ENCODE data around the gene HIF3A.

DNA sequence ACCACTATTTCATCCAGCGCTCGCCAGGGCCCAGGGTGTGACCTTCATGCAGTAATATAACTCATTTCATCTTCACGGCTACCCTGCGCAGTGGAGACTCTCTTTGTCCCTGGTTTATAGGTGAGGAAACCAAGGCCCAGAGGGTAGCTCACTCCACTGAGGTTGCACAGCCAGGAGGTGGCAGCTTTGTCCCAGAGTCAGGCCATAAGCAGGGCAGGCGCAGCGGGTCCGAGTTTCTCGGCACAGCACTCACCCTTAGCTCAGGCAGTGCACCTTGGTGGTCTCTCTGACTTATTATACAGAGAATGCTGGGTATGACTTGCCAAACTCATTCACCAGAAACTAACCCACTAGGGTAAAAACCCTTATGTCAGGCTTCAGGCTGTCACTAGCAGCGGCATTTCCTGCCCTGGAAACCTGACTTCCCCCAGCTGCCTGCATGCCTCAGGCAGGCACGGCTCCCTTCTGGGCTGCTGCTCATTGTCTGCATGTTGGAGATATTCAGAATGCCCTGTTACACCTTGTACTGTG lies 74.6 kb downstream of the HIF3A start:
- TF ChIP-seq, protein P1, sequence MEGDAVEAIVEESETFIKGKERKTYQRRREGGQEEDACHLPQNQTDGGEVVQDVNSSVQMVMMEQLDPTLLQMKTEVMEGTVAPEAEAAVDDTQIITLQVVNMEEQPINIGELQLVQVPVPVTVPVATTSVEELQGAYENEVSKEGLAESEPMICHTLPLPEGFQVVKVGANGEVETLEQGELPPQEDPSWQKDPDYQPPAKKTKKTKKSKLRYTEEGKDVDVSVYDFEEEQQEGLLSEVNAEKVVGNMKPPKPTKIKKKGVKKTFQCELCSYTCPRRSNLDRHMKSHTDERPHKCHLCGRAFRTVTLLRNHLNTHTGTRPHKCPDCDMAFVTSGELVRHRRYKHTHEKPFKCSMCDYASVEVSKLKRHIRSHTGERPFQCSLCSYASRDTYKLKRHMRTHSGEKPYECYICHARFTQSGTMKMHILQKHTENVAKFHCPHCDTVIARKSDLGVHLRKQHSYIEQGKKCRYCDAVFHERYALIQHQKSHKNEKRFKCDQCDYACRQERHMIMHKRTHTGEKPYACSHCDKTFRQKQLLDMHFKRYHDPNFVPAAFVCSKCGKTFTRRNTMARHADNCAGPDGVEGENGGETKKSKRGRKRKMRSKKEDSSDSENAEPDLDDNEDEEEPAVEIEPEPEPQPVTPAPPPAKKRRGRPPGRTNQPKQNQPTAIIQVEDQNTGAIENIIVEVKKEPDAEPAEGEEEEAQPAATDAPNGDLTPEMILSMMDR (IDR thresholded peaks at IDR 0.05): no peak
- no peak for TF ChIP-seq EP300 (IDR thresholded peaks at IDR 0.05)
